ENCODE measurements around the gene PROZ. TPM values are rescaled to one million over a fixed set of nuclear protein-coding genes. Genes with fewer than 3 reads are reported as not detected.

PROZ gene
- total and polyA plus RNA-seq, 2 of the 13 experiments (the other 11 are each of a cell fraction or from before 2014, with no cell fraction given), result 5.6 to 22.5 TPM

- no peak for TF ChIP-seq ZNF768 (CRISPR knock-in tag; IDR thresholded peaks at IDR 0.05)
- no peak for TF ChIP-seq THYN1 (CRISPR knock-in tag; IDR thresholded peaks at IDR 0.05; ENCODE audit: borderline replicate concordance, low read depth)
- TF ChIP-seq ADNP (CRISPR knock-in tag; IDR thresholded peaks at IDR 0.05), result no peak
- no peak for TF ChIP-seq GABPA (IDR thresholded peaks at IDR 0.05; ENCODE audit: low read depth, low read length)
- TF ChIP-seq GABPA (CRISPR knock-in tag; IDR thresholded peaks at IDR 0.05; ENCODE audit: low read depth), result no peak
- TF ChIP-seq SMAD9 (CRISPR knock-in tag; IDR thresholded peaks at IDR 0.05), result no peak
- no peak for TF ChIP-seq HNRNPLL (IDR thresholded peaks at IDR 0.05; ENCODE audit: low read depth, low read length, poor library complexity, severe bottlenecking)
- peak; percentile 84 for TF ChIP-seq ASH2L (IDR thresholded peaks at IDR 0.05; ENCODE audit: insufficient read length, low read depth, low read length)
- no peak for TF ChIP-seq ZNF101 (CRISPR knock-in tag; IDR thresholded peaks at IDR 0.05; ENCODE audit: borderline replicate concordance, low read depth)
- no peak for TF ChIP-seq ZNF660 (CRISPR knock-in tag; IDR thresholded peaks at IDR 0.05; ENCODE audit: borderline replicate concordance, low read depth)
- TF ChIP-seq SNRNP70 (IDR thresholded peaks at IDR 0.05; ENCODE audit: low read depth, low read length), result no peak
- peak; percentile 46; the same call in 1 of the 2 replicates for TF ChIP-seq NCOA2 (CRISPR knock-in tag; IDR thresholded peaks at IDR 0.05)
- no peak for TF ChIP-seq HMGA1 (CRISPR knock-in tag; conservative IDR thresholded peaks at IDR 0.05)
- TF ChIP-seq HOXA9 (CRISPR knock-in tag; IDR thresholded peaks at IDR 0.05; ENCODE audit: borderline replicate concordance), result no peak
- TF ChIP-seq SNAPC4 (CRISPR knock-in tag; IDR thresholded peaks at IDR 0.05), result no peak
- TF ChIP-seq ZBTB21 (CRISPR knock-in tag; IDR thresholded peaks at IDR 0.05), result peak; percentile 57; the same call in 1 of the 2 replicates
- peak; percentile 57; the same call in 1 of the 2 replicates for TF ChIP-seq DPF2 (CRISPR knock-in tag; IDR thresholded peaks at IDR 0.05; ENCODE audit: borderline replicate concordance, low read depth)
- peak; percentile 73; the same call in 1 of the 2 replicates for TF ChIP-seq RXRB (CRISPR knock-in tag; IDR thresholded peaks at IDR 0.05; ENCODE audit: borderline replicate concordance)
- TF ChIP-seq ZNF646 (CRISPR knock-in tag; IDR thresholded peaks at IDR 0.05), result no peak
Measured at GRCh38 chr13:113183450-113184129, 25.1 kb downstream of the PROZ start (continued).

All from HepG2 (cell line).